Astrocyte (in vitro differentiated cells and primary cell): Measurements from ENCODE around the gene PTPRF.

ENCODE experiments used
- CTCF ChIP-seq: IDR thresholded peaks from 2 replicates; pipeline ENCODE4 v1.5.1; 2011; ENCODE audit warnings: low read depth, mild to moderate bottlenecking, inconsistent platforms, low read length, moderate library complexity; ENCODE audit not compliant: insufficient read depth
- EZH2 ChIP-seq: IDR thresholded peaks from 2 replicates; pipeline ENCODE4 v1.6.1; 2012; ENCODE audit warnings: mild to moderate bottlenecking, low read length, inconsistent platforms; ENCODE audit not compliant: insufficient read depth

GRCh38 chr1:43618521-43619313 is 88.0 kb downstream of the PTPRF start:
- no peak for TF ChIP-seq CTCF
- no peak for TF ChIP-seq EZH2
